K562 (cell line): ENCODE data around the gene RSPH9. TPM values are rescaled to one million over a fixed set of nuclear protein-coding genes. Genes with fewer than 3 reads are reported as not detected.
A peak's percentile ranks its signal among the peaks of the same experiment; 100 is the strongest.

Experiments
- CBFA2T3 ChIP-seq: fragments of 450-650 bp; IDR thresholded peaks from 2 replicates; pipeline ENCODE4 v1.6.1; 2017
- ELK3 ChIP-seq: fragments of 450-650 bp; formaldehyde crosslinking; IDR thresholded peaks from 2 replicates; pipeline ENCODE4 v1.4.0; 2020; ENCODE audit warnings: mild to moderate bottlenecking
- GABPA ChIP-seq: fragments of 200-800 bp; sonication (Bioruptor generic); conservative IDR thresholded peaks from 2 replicates; pipeline ENCODE4 v1.6.1; 2016; ENCODE audit warnings: low read depth, missing genetic modification characterization, missing compliant biosample characterization
- HES1 ChIP-seq: fragments of 450-650 bp; IDR thresholded peaks from 2 replicates; pipeline ENCODE4 v1.6.1; 2016; ENCODE audit warnings: low read depth, mild to moderate bottlenecking, moderate library complexity
- MTA3 ChIP-seq: fragments of 450-650 bp; formaldehyde crosslinking; IDR thresholded peaks from 2 replicates; pipeline ENCODE4 v1.6.1; 2017; ENCODE audit warnings: mild to moderate bottlenecking, borderline replicate concordance
- NCOA1 ChIP-seq: fragments of 450-650 bp; IDR thresholded peaks from 2 replicates; pipeline ENCODE4 v1.6.1; 2016; ENCODE audit warnings: low read depth
- PBX2 ChIP-seq, 2 experiments: IDR thresholded peaks in 1 of 2; conservative IDR thresholded peaks in 1 of 2; 2 replicates each; pipeline ENCODE4 v1.6.1; 2016; ENCODE audit warnings: low read depth in 2 of 2, mild to moderate bottlenecking in 1 of 2, missing compliant biosample characterization in 1 of 2, missing genetic modification characterization in 1 of 2, moderate library complexity in 1 of 2
- PPARD ChIP-seq: fragments of 250-450 bp; sonication (Bioruptor Pico); IDR thresholded peaks from 2 replicates; pipeline ENCODE4 v1.8.0; 2022; ENCODE audit warnings: inconsistent platforms, mild to moderate bottlenecking, moderate library complexity
- PTBP1 ChIP-seq: fragments of 200-400 bp; formaldehyde crosslinking; IDR thresholded peaks from 2 replicates; pipeline ENCODE4 v1.6.1; 2017; ENCODE audit warnings: low read depth, low read length
- TFE3 ChIP-seq: fragments of 450-650 bp; formaldehyde crosslinking; IDR thresholded peaks from 2 replicates; pipeline ENCODE4 v1.4.0; 2020; ENCODE audit warnings: mild to moderate bottlenecking, mixed read lengths
- ZBTB26 ChIP-seq: fragments of 450-650 bp; formaldehyde crosslinking; IDR thresholded peaks from 2 replicates; pipeline ENCODE4 v1.4.0; 2022; ENCODE audit warnings: missing genetic modification characterization
- ZNF224 ChIP-seq: sonication (generic); formaldehyde crosslinking; IDR thresholded peaks from 2 replicates; pipeline ENCODE4 v1.8.0; 2022; ENCODE audit warnings: mild to moderate bottlenecking, missing genetic modification reagents
- ZNF395 ChIP-seq: fragments of 200-800 bp; sonication (Bioruptor generic); IDR thresholded peaks from 2 replicates; pipeline ENCODE4 v1.6.1; 2017; ENCODE audit warnings: missing genetic modification characterization, missing compliant biosample characterization
- ZSCAN32 ChIP-seq: fragments of 450-650 bp; formaldehyde crosslinking; IDR thresholded peaks from 2 replicates; pipeline ENCODE4 v1.4.0; 2020; ENCODE audit warnings: mild to moderate bottlenecking, moderate library complexity
- polyA plus RNA-seq, 8 experiments: library from polyadenylated mRNA; depleted of rRNA in 4 of 8; stranded (reverse) in 5 of 8; unstranded in 3 of 8; fragments of >200 nt; fragmentation: Nextera tagmentation in 2 of 8; fragmentation: Illumina TruSeq in 1 of 8; extraction: Ambion mirVana in 2 of 8; extraction: Trizol in 1 of 8; gene quantifications; 2 replicates each; pipeline versions ENCODE4 v1.2.1 to v1.2.3, GENCODE V29; 2011 to 2014; ENCODE audit warnings: inconsistent platforms in 1 of 8, missing spikeins in 1 of 8
- total RNA-seq, 7 experiments: library from RNA; depleted of rRNA in 6 of 7; stranded (reverse); fragments of >200 nt in 6 of 7; fragmentation: Illumina TruSeq in 2 of 7; extraction: Trizol in 2 of 7; gene quantifications; 2 replicates each; pipeline versions ENCODE4 v1.2.1 to v1.2.3, GENCODE V29; 2011 to 2021; ENCODE audit warnings: low replicate concordance in 1 of 7

The RSPH9 gene
- total and polyA plus RNA-seq, 9 of the 15 experiments (the other 6 are each of a cell fraction or from before 2014, with no cell fraction given): 0.05 to 0.60 (median 0.39) TPM; not detected in 6

- no peak for TF ChIP-seq PBX2 (CRISPR knock-in tag; IDR thresholded peaks at IDR 0.05; ENCODE audit: low read depth)
- peak; percentile 93 for TF ChIP-seq PBX2 (tag; conservative IDR thresholded peaks at IDR 0.05; ENCODE audit: low read depth)
- TF ChIP-seq HES1: peak; percentile 80; the same call in 1 of the 2 replicates
- TF ChIP-seq PPARD (CRISPR knock-in tag): no peak
- TF ChIP-seq NCOA1: peak; percentile 85
- no peak for TF ChIP-seq ZNF224
- peak; percentile 79; the same call in 1 of the 2 replicates for TF ChIP-seq ZNF395
- TF ChIP-seq TFE3 (CRISPR knock-in tag): 0 out of 2 replicates have a peak, but pooled peaks have one; percentile 30
- TF ChIP-seq GABPA (tag): no peak; the same call in 1 of the 2 replicates
- peak; percentile 48; the same call in 1 of the 2 replicates for TF ChIP-seq MTA3
- no peak for TF ChIP-seq PTBP1
- no peak for TF ChIP-seq ZSCAN32
- TF ChIP-seq CBFA2T3: peak; percentile 88
- peak; percentile 97 for TF ChIP-seq ZBTB26
- TF ChIP-seq ELK3: no peak
These were observed 58.0 kb downstream of the RSPH9 start (continued) for GRCh38 chr6:43702534-43703440.
